ENCODE measurements around the gene BMAL1.

Gene BMAL1

GRCh38 chr11:13318498-13319295 is 41.1 kb downstream of the BMAL1 start:
- DNase-seq, result no peak

- DNase-seq, result no peak
Observed at GRCh38 chr11:13320688-13321087, 43.1 kb downstream of the BMAL1 start.

DNA sequence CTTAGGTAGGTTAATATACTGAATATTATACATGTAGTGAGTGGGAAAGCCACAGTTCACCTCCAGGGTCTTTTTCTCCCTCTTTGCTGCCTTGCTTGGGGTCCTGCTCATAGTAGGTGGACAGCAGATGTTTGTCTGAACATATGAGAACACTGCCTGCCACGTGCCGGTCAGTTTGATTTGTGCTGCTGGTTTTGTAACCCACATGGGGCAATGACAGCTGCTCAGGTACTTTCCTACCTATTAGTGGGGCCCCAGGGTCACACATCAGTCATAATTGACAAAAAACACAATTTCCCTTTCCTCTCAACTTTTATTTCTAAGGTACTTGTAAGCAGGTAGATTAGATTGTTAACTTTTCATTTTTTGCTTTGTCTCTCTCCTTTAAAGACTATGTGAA is 43.8 kb downstream of the BMAL1 start:
- no peak for DNase-seq

GRCh38 chr11:13324141-13324540 is 46.6 kb downstream of the BMAL1 start:
- DNase-seq, result no peak

DNA sequence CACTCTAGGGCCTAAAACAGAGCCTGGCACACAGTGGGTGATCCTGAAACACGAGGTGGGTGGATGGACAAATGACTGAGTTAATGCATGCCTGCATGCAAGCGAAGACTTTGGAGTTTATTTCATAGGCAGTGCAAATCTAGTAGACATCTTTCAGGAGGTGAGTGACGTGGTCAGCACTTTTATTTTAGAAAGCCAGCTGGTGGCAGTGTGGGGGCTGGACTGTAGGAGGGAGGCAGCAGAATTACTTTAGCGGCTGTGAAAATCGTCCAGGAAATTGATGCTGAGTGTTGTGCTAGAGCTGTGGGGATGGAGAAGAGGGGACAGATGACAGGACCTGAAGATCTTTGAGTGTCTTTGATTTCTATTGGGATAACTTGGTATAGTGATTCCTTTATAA is 47.1 kb downstream of the BMAL1 start:
- DNase-seq, result no peak

- no peak for DNase-seq
Observed at GRCh38 chr11:13327421-13327820, 49.8 kb downstream of the BMAL1 start.

DNA sequence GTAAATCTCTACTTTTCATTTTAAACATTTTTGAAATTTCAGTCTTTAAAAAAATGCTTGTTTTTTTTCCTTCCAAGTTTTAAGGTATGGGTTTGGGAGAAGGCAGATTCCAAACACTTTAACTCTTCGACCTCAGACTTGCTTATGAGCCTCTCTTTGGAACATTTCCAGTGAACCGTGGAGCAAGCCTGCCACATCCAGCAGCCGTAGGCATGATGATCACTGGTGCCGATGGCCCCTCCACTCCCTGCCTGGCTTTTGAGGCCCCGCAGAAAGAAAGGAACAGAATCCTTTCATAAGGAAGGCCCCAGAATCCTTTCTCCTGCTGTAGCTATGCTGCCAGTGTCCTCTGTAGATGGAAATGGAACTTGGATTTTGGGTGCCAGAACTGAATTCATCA is 50.7 kb downstream of the BMAL1 start:
- no peak for DNase-seq

DNA sequence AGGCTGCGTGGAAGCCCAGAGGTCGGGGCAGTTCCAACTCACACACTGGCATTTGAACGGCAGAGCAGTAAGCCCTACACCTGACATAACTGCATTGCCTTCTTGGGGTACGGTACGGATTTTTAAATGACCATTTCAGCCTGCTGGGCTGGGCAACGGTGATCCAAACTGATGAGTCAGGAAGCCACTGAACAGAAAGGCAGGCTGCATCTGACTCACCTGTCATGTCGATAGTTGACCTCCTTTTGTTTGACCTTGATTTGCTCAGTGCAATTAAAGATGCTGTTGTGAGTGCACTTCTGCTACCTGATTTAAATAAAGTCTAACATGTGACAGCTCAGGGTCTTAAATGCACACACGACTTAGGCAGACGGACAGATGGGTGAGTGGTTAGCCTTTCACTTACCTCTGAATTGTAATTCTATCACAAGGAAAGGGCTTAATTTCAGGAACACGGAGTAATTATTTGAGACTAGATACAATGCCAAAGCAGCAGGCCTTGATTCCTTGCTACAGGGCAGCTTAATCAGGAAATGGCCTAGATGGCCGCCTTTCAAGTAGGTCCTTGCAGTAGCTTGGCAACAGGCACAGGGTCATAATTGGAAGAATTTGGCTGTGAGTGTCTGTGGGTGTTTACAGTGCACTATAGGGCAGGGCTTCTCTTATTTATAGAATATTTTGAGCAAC is 52.2 kb downstream of the BMAL1 start:
- no peak for DNase-seq

DNA sequence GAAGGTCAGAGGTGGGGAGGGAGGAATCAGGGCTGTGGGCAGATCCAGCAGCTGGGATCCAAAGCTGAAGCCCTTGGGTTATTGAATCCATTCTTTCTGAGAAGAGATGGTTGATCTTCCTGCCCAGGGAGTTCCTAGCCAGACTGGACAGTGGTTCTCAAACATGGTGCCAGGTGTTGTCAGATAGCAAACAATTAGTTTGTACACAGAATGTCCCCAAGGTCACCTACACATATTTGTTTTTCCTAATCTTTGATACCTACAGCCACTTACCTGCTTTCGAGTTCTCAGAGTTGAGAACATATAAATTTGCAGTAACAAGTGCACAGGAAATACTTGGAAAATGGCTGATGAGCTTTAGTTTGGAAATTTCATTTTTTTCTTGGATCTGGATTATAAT is 54.5 kb downstream of the BMAL1 start:
- no peak for DNase-seq

DNA sequence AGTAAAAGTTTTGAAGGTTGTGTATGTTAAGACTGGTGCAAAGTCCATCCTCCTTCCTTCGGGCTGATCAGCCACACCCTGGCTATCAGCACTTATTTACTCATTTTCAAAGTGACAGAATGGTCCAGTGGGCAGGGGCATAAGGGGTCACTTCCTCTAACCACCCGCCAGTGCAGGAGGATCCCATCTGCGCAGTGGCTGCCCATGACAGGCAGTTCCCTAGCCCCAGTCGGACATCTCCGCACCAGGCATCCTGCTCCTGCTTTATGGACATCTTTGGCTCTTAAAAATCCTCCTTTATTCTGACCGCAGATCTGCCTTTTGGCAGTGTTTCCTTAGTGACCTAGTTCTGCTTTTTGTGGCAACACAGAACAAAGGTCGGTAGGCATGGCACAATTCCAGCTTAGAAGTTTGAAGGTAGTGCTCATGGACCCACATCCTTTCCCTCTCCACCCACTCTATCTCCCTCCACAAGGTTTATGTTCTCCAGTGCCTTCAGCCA is 55.9 kb downstream of the BMAL1 start:
- no peak for DNase-seq

DNA sequence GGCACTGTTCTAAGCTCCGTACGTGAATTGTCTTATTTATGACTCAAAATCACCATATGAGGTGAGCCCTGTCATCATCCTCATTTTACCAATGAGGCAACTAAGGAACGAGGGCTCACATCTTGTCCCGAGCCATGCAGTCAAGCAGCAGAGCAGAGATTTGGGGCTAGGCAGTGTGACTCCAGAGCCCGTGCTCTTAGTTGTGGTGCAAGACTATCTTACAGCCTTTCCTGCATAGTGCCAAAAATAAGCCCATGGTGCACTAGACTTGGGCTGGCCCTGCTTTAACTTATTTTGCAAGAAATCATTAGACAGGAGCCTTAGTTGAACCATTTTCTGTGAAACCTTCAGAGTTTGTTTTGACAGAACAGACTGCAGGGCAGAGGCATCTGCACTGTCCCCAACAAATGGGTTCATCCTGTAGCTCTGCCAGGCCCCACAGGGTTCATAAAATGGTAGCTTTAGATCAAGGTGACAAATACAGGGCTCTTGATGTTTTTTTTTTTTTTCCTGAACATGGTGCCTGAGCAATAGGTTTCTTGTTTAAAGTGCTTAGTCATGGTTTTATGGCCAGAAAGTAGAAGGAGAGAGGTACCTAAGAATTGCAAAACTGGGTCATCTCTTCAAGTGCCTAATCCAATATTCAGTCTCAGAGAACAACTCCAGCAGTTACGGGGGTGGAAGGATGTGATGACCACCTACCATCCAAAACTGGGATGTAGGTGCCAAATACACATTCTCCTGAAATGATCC is 56.6 kb downstream of the BMAL1 start:
- no peak for DNase-seq

GRCh38 chr11:13335319-13335718 is 57.7 kb downstream of the BMAL1 start:
- DNase-seq, result peak; percentile 71

GRCh38 chr11:13336246-13336878 is 58.8 kb downstream of the BMAL1 start:
- no peak for DNase-seq

DNA sequence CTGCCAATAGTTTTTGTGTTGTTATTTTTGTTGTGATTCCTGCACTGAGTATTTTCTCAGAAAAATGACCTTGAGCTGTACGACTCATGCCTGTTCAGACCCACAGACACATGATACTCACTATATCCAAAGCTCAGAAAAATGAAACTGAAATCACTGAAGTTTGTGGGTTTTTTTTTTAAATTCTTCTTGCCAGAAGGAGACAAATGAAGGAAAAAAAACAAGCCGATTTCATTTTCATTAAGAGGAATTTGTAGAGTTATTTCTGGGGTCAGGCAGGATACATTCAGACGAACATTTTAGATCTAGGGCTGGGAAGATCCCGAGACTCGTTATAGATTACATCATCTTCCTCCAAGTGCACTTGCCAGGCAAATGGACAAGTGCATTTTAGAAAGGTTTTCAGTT is 60.4 kb downstream of the BMAL1 start:
- no peak for DNase-seq

- peak; percentile 60 for DNase-seq
Observed at GRCh38 chr11:13338427-13339069, 61.0 kb downstream of the BMAL1 start.

DNA sequence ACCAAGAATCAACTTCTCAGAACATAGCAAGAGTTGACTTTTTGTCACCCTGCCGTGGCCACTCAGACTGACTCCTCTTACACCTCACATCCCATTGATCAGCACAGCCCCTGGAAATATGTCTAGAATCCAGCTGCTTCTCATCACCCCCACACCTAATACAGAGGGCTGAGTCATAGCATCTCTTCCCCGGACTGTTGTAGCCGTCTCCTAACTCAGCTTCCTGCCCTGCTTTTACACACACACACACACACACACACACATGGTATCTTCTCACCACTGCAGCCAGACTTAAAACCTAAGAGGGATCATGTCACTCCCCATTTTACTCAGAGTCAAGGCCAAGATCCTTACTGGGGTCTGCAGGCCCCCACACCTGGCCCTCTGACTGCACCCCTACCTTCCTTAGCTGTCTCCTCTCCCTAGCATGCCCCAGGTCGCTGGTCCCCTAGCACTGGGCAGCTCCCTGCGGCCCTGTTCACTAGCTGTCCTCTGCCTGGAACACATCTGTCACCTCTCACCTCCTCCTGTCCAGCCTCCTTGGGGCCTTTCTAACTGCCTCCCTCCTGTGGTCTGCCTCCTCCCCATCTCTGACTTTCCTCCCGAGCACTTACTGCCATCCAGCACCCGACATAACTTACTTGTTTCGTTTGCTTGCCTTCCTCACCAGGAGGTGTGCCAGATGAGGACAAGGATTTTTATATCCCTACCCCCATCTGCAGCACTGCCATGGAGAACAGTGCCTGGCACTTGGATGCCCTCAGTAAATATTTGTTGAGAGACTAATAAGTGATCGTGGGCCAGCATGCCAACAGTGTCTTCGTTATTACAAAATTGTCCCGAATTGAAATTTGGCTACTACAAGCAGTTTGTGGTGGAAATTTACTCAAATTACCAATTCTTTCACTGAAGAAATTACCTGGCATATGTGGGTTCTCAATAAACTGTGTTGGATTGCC is 61.9 kb downstream of the BMAL1 start:
- DNase-seq, result no peak

DNA sequence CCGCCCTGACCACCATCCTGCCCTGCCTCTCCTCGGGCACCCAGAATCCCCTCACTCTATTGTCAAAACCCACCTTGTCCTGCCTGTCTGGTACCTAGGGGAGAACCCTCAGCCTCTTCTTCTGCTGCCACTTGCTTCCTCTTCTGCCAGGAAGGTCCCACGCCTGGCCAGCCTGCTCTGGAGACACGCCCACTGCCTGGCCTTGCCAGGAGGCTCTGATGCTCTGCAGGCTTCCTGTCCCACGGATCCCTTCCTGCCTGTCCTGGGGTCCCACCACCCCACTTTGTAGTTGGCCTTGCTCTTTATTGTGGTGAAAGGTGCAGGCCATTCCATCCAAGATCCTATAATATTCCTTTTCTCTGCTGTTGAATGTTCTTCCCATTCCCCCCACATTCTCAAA is 63.4 kb downstream of the BMAL1 start:
- no peak for DNase-seq

- DNase-seq, result no peak
Observed at GRCh38 chr11:13343067-13343466, 65.5 kb downstream of the BMAL1 start.

DNA sequence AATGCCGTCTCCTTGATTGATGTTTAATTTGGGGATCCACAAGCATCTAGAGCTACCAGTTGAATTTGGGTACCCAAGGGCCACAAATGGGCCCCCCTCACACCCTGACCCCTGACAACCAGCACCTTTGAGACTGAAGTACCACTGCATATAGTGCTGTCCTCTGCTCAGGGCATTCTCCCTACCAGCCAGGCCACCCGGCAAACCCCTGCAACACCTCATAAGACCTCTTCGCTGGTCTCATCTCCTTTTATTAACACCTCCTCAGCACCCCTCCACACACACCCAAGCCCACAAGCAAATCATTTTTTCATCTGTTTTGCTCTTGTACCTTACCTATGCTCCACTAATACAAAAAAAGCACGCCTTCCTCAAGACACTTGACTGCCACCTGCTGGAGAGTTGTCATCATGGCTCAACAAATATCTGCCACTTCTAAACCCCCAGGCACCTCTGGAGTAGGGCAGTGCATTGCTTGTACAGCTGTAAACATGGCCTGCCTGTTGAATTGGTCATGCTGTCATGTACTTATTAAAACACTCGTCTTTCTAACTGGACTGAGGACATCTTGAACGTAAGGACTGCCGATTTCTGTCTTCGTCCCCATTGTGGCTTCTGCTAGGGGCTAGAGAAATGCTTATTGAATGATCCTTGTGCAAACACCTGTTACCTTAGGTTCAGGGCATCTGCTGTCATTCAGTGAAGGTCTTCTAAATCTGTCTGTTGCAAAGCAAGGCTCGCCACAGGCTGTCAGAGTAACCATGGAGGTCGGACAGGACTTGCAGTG is 66.5 kb downstream of the BMAL1 start:
- peak; percentile 80 for DNase-seq

DNA sequence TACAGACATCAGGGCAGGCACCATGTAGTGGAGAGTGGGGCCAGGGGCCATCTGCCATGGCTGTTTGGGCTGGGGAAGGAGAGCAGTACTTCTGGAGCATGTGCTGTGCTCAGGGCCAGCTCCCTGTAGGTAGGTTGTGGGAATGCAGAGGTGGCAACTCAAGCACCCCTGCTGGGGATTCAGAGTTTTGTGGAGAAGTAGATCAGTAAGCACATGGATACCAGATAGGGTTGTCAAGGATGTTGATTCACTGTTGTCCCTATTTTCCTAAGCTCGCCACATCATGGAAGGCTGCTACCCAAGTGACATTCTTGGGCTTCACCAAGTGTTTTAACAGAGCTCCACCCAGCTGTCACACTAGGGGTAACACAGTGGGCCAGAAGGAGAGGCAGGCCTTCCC is 67.2 kb downstream of the BMAL1 start:
- no peak for DNase-seq

DNA sequence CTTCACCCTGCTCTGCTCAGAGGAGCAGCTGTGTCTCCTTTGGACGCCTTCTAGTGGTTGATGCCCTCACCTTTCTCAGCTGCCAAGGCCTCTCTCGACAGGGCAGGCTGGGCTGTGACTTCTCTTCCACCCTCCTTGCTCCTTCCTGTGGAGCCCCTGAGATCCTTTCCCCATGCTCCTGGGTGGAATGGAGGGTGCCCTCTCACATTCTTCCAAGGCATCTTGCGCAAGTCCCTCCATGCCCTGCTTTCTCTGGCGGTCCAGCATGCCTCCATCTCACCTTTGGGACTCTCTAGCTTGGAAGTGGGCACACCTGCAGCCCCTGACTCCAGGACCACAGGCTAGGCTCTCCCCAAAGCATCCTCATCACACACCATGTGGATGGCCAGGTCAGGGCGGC is 68.9 kb downstream of the BMAL1 start:
- no peak for DNase-seq
